ENCODE measurements around the gene IGFBP5. TPM values are rescaled to one million over a fixed set of nuclear protein-coding genes. Genes with fewer than 3 reads are reported as not detected.

Gene IGFBP5, protein sequence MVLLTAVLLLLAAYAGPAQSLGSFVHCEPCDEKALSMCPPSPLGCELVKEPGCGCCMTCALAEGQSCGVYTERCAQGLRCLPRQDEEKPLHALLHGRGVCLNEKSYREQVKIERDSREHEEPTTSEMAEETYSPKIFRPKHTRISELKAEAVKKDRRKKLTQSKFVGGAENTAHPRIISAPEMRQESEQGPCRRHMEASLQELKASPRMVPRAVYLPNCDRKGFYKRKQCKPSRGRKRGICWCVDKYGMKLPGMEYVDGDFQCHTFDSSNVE
- 316 TPM for total RNA-seq

GRCh38 chr2:216695401-216695821, at the start of gene IGFBP5:
Gene IGFBP5 (minus strand): TSS chr2:216695549. CDS start chr2:216694775, 774 bp downstream.
- peak; percentile 65 for ATAC-seq
- peak; percentile 95 for DNase-seq (ENCODE audit: low spot score)
- intact Hi-C loops (cut with DNase I) = no loop called here

DNA sequence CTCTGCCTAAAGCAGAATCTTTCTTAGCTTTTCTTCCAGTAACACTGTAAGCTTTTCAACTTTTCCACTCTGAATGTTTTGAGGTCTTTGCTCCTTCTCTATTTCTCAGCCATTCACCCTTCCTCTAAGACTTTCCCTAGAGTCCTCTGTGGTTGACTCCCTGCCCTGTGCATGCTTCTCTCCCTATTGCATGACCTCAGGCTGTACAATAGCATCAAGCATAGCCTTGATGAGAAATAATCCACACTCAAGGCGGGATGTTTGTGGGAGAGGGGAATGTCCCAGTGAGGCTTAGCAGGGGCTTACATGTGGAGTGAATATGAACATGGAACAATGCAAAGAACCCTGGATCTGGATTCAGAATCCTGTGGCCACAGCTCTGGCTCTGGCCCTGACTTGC, 48.4 kb upstream of the IGFBP5 start:
- DNase-seq (ENCODE audit: low spot score) = no peak
- intact Hi-C loops (cut with DNase I) = loop anchor here (2.0 kb wide), 1 partner anchor 53 kb away; no protein-coding TSS in a partner anchor
- ATAC-seq = peak; percentile 86

- DNase-seq (ENCODE audit: low spot score) (peak; percentile 72), ATAC-seq (peak; percentile 96)
- intact Hi-C loops (cut with DNase I) = loop anchor here (2.0 kb wide), 1 partner anchor 54 kb away; no protein-coding TSS in a partner anchor
Observed at GRCh38 chr2:216742411-216742810, 47.1 kb upstream of the IGFBP5 start.

GRCh38 chr2:216741223-216741593, 45.9 kb upstream of the IGFBP5 start:
- intact Hi-C loops (cut with DNase I) = no loop called here
- ATAC-seq (no peak), DNase-seq (ENCODE audit: low spot score) (no peak)

GRCh38 chr2:216740557-216741222, 45.3 kb upstream of the IGFBP5 start:
- peak; percentile 20 for ATAC-seq
- intact Hi-C loops (cut with DNase I) = no loop called here
- DNase-seq (ENCODE audit: low spot score) = no peak

- intact Hi-C loops (cut with DNase I) = no loop called here
- ATAC-seq (no peak), DNase-seq (ENCODE audit: low spot score) (no peak)
Observed at GRCh38 chr2:216739035-216739434, 43.7 kb upstream of the IGFBP5 start.

DNA sequence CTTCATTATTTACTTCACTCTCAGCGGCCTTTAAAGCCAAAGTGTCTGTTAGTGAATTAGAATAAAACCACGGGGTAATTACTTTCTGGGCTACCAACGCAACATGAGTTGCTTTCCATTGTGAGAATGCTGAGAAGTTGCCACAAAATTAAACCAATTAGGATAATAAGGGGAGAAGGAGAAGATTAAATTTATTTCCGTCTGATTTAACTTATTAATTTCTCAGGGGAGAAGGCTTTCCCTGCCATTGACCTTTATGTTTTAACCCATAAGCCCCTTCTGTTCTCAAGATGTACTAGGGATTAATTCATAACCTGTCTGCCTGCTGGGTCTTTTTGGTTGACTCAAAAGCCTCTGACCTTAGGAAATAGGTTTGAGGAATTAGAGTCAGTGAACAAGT, 42.3 kb upstream of the IGFBP5 start:
- DNase-seq (ENCODE audit: low spot score) (no peak), ATAC-seq (no peak)
- intact Hi-C loops (cut with DNase I) = no loop called here

DNA sequence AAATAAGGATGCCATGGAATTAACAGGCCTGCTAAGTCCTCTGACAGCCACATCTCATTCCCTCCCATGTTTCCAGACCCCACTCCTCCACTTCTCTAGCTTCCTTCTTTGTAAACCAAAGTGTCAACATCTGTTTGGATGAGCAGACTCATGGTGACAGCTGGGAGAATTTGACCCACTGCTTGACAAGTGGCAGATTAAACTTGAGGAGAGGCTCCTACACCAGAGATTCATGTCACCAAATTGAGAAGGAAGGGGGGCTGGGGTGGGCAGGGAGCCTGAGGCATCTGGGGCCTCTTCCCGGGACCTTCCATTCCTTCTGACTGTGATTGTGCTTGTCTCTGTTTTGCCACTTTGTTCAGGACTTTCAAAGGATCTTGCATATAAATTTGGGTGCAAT, 41.0 kb upstream of the IGFBP5 start:
- ATAC-seq (no peak), DNase-seq (ENCODE audit: low spot score) (no peak)
- intact Hi-C loops (cut with DNase I) = no loop called here

- intact Hi-C loops (cut with DNase I) = no loop called here
- ATAC-seq = no peak
- no peak for DNase-seq (ENCODE audit: low spot score)
Observed at GRCh38 chr2:216735668-216736067, 40.3 kb upstream of the IGFBP5 start.

- DNase-seq (ENCODE audit: low spot score) = no peak
- peak; percentile 79 for ATAC-seq
- intact Hi-C loops (cut with DNase I) = no loop called here
Observed at GRCh38 chr2:216735086-216735485, 39.7 kb upstream of the IGFBP5 start.

DNA sequence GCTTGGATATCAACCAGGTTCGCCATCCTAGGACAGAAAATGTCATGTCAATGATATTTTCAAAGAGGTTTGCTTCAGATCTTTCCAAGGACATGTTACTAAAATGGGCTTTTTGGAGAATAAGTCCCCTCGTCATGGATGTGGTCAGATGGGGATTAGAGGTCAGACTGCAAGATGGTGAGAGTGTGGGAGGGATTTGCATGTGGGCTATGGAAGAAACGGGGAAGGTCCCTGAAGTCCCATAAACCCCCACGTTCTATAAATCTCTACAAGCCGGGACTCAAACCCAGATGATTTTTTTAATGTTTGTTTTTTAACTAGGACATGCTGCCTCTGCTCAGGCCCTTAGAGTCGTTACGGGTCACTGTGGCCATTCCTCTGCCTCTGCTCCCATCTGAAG, 37.7 kb upstream of the IGFBP5 start:
- intact Hi-C loops (cut with DNase I) = no loop called here
- DNase-seq (ENCODE audit: low spot score) = no peak
- no peak for ATAC-seq

DNA sequence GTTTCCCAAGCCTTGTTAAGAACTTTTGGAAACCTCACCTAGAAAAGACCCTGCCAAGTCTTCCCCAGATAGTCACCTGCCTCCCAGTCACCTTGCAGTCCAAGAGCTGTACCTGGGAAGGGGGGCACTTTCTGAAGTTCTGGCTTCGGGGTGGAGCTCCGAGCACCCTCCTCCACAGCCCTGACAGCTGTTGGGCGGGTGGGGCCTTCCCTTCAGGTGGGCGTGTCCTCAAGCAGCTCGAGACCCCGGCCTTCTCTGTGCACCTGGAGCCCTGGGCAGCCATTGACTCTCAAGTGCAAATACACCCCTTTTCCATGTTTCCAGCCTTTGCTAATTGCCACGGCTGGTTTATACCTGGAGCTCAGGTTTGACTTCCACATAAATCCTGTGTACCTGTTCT, 37.0 kb upstream of the IGFBP5 start:
- no peak for DNase-seq (ENCODE audit: low spot score)

GRCh38 chr2:216731465-216731864, 36.1 kb upstream of the IGFBP5 start:
- intact Hi-C loops (cut with DNase I) = no loop called here
- no peak for DNase-seq (ENCODE audit: low spot score)
- ATAC-seq = no peak

More for the DNA sequence above, 37.0 kb upstream of the IGFBP5 start:
- intact Hi-C loops (cut with DNase I) = no loop called here
- no peak for ATAC-seq

DNA sequence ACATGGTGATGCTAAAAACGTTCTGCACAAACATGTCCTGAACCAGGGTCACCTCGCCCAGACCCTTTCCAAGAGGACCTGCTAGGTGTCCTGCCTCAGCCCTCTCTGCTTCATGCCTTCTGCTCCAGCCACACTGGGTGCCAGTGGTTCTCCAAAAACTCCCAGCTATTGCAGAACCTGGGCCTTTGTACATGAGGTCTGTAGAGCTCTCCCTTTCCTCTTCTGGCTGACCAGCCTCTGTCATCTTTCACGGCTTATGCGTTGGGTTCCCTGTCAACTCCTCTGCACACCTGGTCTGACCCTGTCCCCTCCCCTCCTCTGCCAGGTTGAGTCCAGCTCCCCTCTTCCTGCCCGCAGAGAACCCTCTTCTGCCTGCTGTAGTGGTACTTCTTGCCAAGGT, 35.5 kb upstream of the IGFBP5 start:
- DNase-seq (ENCODE audit: low spot score) (no peak), ATAC-seq (no peak)
- intact Hi-C loops (cut with DNase I) = no loop called here

DNA sequence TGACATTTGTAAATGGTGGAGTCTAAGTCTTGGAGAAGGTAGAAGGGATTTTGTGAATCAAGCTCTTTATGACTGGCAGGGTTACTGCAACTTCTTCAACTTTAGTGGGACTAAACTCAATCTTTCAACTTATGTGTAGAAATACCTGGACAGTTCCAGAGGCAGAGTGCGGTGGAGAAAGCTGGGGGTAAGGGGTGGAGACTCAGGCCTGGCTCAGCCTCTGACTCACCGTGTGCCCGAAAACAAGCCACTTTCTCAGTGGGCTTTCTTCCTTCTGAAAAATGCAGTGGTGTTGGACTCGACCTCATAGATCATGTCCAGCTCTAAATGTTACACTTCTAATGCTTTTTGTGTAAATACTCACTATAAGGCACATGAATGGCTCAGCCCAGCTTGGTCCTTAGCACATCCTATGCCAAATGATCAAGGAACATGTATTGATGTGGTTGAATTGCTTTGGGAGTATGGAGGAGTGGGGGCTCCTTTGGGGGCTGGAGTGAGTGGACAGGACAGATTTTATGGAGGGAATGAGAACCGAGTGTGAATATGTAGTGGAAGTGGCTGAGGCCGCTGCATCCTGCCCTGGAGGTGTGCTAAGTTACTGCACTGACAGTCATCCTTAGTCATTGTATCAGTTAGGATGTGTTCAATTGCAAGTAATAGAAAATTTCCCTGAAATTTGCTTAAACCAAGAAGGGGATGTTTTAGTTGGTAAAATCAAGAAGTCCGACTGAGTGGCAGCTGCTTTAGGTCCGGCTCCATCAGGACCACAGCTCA, 32.2 kb upstream of the IGFBP5 start:
- DNase-seq (ENCODE audit: low spot score) (no peak), ATAC-seq (no peak)
- intact Hi-C loops (cut with DNase I) = no loop called here

DNA sequence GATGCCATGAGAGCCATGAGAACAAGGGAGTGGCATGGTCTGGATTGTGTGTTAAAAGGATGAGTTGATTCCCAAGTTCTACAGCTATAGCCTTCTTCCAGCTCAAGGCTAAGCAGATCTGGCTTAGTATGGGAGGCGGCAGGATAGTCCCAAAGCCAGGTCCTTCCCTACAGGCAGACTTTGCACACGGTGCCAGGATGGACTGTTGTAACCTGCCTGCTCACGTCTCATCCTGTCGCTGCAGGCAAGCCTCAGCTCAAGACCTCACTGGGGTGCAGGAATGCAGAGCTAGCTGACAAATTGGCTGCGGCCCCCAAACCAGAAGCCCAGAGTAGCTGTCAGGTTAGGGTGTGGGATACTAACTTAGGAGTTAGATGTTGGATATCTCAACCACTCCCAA, 28.8 kb upstream of the IGFBP5 start:
- intact Hi-C loops (cut with DNase I) = no loop called here
- ATAC-seq = no peak

GRCh38 chr2:216721141-216721540, 25.8 kb upstream of the IGFBP5 start:
- intact Hi-C loops (cut with DNase I) = no loop called here
- DNase-seq (ENCODE audit: low spot score) = no peak
- no peak for ATAC-seq

More for the DNA sequence above, 28.8 kb upstream of the IGFBP5 start:
- DNase-seq (ENCODE audit: low spot score) = no peak

GRCh38 chr2:216720722-216721121, 25.4 kb upstream of the IGFBP5 start:
- intact Hi-C loops (cut with DNase I) = no loop called here
- no peak for ATAC-seq

DNA sequence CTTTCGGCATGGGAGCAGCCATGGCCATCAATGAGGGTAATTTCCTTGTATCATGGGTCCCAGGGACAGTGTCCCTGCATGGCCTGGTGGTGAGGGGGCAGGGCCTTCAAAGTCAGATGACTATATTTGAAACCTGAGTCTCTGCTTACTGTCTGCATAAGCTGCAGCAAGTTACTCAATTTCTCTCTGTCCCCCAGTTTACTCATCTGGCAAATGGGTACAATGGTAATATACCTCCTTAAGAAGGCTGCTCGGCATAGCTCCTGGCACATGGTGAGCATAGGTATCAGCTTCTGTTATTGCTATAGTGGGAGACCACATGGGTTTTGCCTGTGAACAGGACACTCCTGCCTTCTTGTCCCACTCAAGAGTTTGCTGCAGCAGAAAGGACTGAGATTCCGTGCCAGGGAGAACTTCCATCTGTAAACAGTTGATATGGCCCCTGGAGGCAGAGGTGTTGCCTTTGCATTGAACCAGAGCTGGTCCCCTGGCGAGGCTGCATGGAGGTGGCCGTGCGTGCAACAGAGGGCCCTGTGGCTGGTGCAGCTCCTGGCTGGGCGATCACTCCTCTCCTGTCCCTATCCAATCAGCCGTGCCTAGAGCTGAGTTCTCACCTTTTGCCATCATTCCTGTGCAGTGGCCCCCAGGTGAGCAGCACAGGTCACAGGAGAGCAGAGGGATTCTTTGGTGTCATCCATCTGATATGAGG, 22.7 kb upstream of the IGFBP5 start:
- ATAC-seq (no peak), DNase-seq (ENCODE audit: low spot score) (no peak)
- intact Hi-C loops (cut with DNase I) = no loop called here

More at GRCh38 chr2:216720722-216721121, 25.4 kb upstream of the IGFBP5 start:
- DNase-seq (ENCODE audit: low spot score) = no peak

All from sciatic nerve (tissue), 2 donors.